Measurements from ENCODE around the gene SLC27A3.
A peak's percentile ranks its signal among the peaks of the same experiment; 100 is the strongest.
"Not testable (repeated sequence)": the region's sequence is repeated elsewhere in the genome, so short reads cannot be mapped to it uniquely, and the experiment has no call there.

Gene SLC27A3

GRCh38 chr1:153780551-153780950 is 5.3 kb downstream of the SLC27A3 start:
- no peak for DNase-seq (ENCODE audit: low read depth)

- DNase-seq (ENCODE audit: low read depth), result not testable (repeated sequence)
Measured at GRCh38 chr1:153782648-153783047, 7.4 kb downstream of the SLC27A3 start.

GRCh38 chr1:153783233-153784190 is 8.3 kb downstream of the SLC27A3 start:
- peak; percentile 87 for DNase-seq (ENCODE audit: low read depth)

- DNase-seq (ENCODE audit: low read depth), result no peak
Measured at GRCh38 chr1:153786038-153786790, 11.0 kb downstream of the SLC27A3 start.

- DNase-seq (ENCODE audit: low read depth), result no peak
Measured at GRCh38 chr1:153789478-153790034, 14.3 kb downstream of the SLC27A3 start.

GRCh38 chr1:153790313-153790965 is 15.2 kb downstream of the SLC27A3 start:
- DNase-seq (ENCODE audit: low read depth), result no peak

- no peak for DNase-seq (ENCODE audit: low read depth)
Measured at GRCh38 chr1:153790966-153791647, 15.9 kb downstream of the SLC27A3 start.

GRCh38 chr1:153791648-153792253 is 16.5 kb downstream of the SLC27A3 start:
- DNase-seq (ENCODE audit: low read depth), result no peak

GRCh38 chr1:153792631-153793041 is 17.4 kb downstream of the SLC27A3 start:
- DNase-seq (ENCODE audit: low read depth), result no peak

- no peak for DNase-seq (ENCODE audit: low read depth)
Measured at GRCh38 chr1:153793261-153793972, 18.2 kb downstream of the SLC27A3 start.

GRCh38 chr1:153793973-153794615 is 18.9 kb downstream of the SLC27A3 start:
- DNase-seq (ENCODE audit: low read depth), result no peak

GRCh38 chr1:153794624-153795329 is 19.6 kb downstream of the SLC27A3 start:
- DNase-seq (ENCODE audit: low read depth), result no peak

GRCh38 chr1:153795330-153795837 is 20.2 kb downstream of the SLC27A3 start:
- no peak for DNase-seq (ENCODE audit: low read depth)

- DNase-seq (ENCODE audit: low read depth), result no peak
Measured at GRCh38 chr1:153795934-153796785, 21.0 kb downstream of the SLC27A3 start.

- DNase-seq (ENCODE audit: low read depth), result peak; percentile 78
Measured at GRCh38 chr1:153796786-153797659, 21.8 kb downstream of the SLC27A3 start.

- DNase-seq (ENCODE audit: low read depth), result no peak
Measured at GRCh38 chr1:153798468-153798780, 23.2 kb downstream of the SLC27A3 start.

GRCh38 chr1:153799016-153799415 is 23.8 kb downstream of the SLC27A3 start:
- no peak for DNase-seq (ENCODE audit: low read depth)
